Subcutaneous abdominal adipose tissue (tissue), 5 donors: ENCODE measurements around the gene RHCE.
"Not testable (repeated sequence)": the region's sequence is repeated elsewhere in the genome, so short reads cannot be mapped to it uniquely, and the experiment has no call there.

Source experiments
- H3K27ac ChIP-seq: one replicate; pipeline ENCODE4 v1.7.0; 2013; ENCODE audit warnings: low read depth, mild to moderate bottlenecking, inconsistent platforms, low read length, moderate library complexity
- H3K27me3 ChIP-seq, 5 donors: one replicate each; pipeline ENCODE4 v1.7.0; 2013; ENCODE audit warnings: low read length in 5 of 5, inconsistent platforms in 1 of 5; ENCODE audit not compliant: control insufficient read depth in 5 of 5, insufficient read depth in 4 of 5
- H3K36me3 ChIP-seq, 5 donors: one replicate each; pipeline ENCODE4 v1.7.0; 2013; ENCODE audit warnings: low read length in 5 of 5; ENCODE audit not compliant: control insufficient read depth in 5 of 5, insufficient read depth in 5 of 5
- H3K4me1 ChIP-seq, 5 donors: one replicate each; pipeline ENCODE4 v1.7.0; 2013; ENCODE audit warnings: low read length in 5 of 5, mild to moderate bottlenecking in 3 of 5, moderate library complexity in 1 of 5; ENCODE audit not compliant: control insufficient read depth in 5 of 5, insufficient read depth in 5 of 5
- H3K4me3 ChIP-seq, 5 donors: one replicate each; pipeline ENCODE4 v1.7.0; 2013; ENCODE audit warnings: low read length in 5 of 5, low read depth in 1 of 5
- H3K9ac ChIP-seq, 5 donors: one replicate each; pipeline ENCODE4 v1.7.0; 2013; ENCODE audit warnings: low read length in 5 of 5, mild to moderate bottlenecking in 4 of 5, moderate library complexity in 3 of 5
- H3K9me3 ChIP-seq, 5 donors: one replicate each; pipeline ENCODE4 v1.7.0; 2013; ENCODE audit warnings: low read length in 5 of 5; ENCODE audit not compliant: control insufficient read depth in 5 of 5
- donor health status: healthy.
- donor health status: healthy.
- donor health status: healthy.
- donor health status: healthy.
- donor health status: healthy.

Gene RHCE

GRCh38 chr1:25425098-25426085 is 4.8 kb upstream of the RHCE start:
- Histone ChIP-seq H3K27me3 (no peaks in the 10 kb centered on the region), H3K4me1 (peaks cover 0 to 6% (median 5%) of the 10 kb centered on the region in 5 donors), H3K27ac (no peak overlapping the region), H3K9ac (no peak overlapping the region), H3K4me3 (no peak overlapping the region), H3K9me3 (no peaks in the 10 kb centered on the region), H3K36me3 (no peaks in the 10 kb centered on the region)

- H3K4me1 ChIP-seq, H3K4me3 ChIP-seq, H3K9me3 ChIP-seq, H3K27me3 ChIP-seq, H3K9ac ChIP-seq, H3K36me3 ChIP-seq, H3K27ac ChIP-seq: not testable (repeated sequence)
Measured at GRCh38 chr1:25423206-25423605, 2.6 kb upstream of the RHCE start.

DNA sequence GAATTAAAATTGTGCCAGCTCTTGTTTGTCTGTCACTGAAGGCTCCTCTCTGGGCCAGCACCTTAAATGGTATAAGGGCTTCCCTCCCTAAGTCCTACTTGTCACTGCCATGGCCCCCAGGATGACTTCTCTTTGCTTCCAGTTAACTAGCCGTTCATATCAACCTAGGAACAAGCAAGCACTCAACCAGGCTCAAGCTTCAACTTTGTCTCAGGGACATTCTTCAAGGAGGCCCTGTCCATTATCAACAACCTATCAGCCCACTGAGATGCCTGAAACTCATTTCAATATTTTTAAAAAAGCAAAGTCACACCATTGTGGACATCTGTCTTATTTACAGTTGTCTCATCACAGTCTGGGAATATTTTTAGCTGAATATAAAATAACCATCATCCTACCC is 1.3 kb downstream of the RHCE start:
- H3K27ac ChIP-seq, H3K27me3 ChIP-seq, H3K4me3 ChIP-seq, H3K9ac ChIP-seq, H3K9me3 ChIP-seq, H3K4me1 ChIP-seq, H3K36me3 ChIP-seq: not testable (repeated sequence)

DNA sequence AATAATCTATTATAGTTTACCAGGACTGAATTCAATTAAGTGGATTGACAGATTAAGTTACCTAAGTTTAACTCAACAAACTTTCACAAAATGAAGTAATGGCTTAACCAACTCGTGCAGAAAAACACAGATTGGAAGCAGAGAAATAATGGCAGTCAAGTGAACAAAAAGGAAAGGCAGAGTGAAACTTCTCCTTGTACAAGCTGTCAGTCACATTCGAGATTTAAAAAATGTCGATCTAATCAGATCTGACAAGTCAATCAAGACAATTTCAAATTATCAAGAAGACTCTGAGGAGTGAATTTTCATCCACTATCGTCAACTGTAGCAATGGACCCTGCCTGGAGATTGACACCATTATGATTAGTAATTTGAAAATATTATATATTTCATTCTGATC is 3.3 kb downstream of the RHCE start:
- not testable (repeated sequence) for H3K9me3 ChIP-seq, H3K4me3 ChIP-seq, H3K4me1 ChIP-seq, H3K36me3 ChIP-seq, H3K27ac ChIP-seq, H3K27me3 ChIP-seq, H3K9ac ChIP-seq

DNA sequence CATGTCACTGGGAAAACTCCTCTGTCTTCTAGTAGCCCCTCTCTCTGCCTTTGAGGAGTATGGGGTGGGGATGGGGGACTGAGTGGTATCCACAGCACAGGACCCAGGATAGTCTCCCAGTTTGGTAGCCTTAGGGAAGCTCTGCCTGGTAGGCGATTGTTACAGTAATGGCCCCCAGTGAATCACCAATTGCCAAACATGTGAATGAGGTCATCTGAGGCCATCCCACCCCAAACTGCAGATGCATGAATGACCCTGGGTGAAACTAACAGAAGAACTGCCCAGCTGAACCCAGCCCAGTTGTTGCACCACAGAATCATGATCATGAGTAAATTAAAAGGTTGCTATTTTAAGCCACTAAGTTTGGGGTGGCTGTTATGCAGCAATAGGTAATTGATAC is 6.0 kb downstream of the RHCE start:
- not testable (repeated sequence) for H3K27ac ChIP-seq, H3K9ac ChIP-seq, H3K4me3 ChIP-seq, H3K27me3 ChIP-seq, H3K9me3 ChIP-seq, H3K36me3 ChIP-seq, H3K4me1 ChIP-seq

DNA sequence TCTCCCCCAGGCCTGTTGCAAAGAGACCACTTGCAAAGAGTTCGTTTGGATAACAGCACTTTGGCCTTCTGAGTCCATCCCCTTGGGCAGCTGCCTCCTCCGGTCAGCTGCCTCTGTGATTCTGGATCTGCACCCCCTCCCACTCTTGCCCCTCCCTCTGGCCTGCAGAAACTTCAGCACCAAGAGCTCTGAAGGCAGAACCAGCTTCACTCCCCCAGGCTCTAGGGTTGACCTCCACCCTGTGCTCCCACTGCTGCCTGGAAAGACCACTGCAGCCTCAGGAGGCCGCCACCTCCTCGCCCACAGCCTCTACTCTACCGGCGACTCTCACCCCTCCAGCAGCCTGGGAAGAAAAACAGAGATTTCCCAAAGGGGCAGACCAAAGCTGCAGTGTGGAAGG is 6.5 kb downstream of the RHCE start:
- not testable (repeated sequence) for H3K9ac ChIP-seq, H3K4me1 ChIP-seq, H3K36me3 ChIP-seq, H3K9me3 ChIP-seq, H3K27me3 ChIP-seq, H3K4me3 ChIP-seq, H3K27ac ChIP-seq

GRCh38 chr1:25412872-25413623 is 7.6 kb downstream of the RHCE start:
- not testable (repeated sequence) for H3K36me3 ChIP-seq, H3K27ac ChIP-seq, H3K4me3 ChIP-seq, H3K27me3 ChIP-seq, H3K9me3 ChIP-seq, H3K4me1 ChIP-seq, H3K9ac ChIP-seq

GRCh38 chr1:25409641-25410427 is 10.8 kb downstream of the RHCE start:
- H3K9me3 ChIP-seq, H3K27ac ChIP-seq, H3K4me3 ChIP-seq, H3K4me1 ChIP-seq, H3K27me3 ChIP-seq, H3K9ac ChIP-seq, H3K36me3 ChIP-seq: not testable (repeated sequence)

GRCh38 chr1:25405731-25406305 is 14.8 kb downstream of the RHCE start:
- not testable (repeated sequence) for H3K9me3 ChIP-seq, H3K36me3 ChIP-seq, H3K27ac ChIP-seq, H3K27me3 ChIP-seq, H3K4me1 ChIP-seq, H3K4me3 ChIP-seq, H3K9ac ChIP-seq
